HG02938 (cell line): ENCODE data around the gene DIP2C.

Experiments
- ATAC-seq: cut with Tn5 transposase; IDR thresholded peaks from one replicate; pipeline ENCODE4 v1.9.1; 2021; ENCODE audit warnings: mild to moderate bottlenecking, moderate library complexity; ENCODE audit not compliant: unreplicated experiment

The DIP2C gene

DNA sequence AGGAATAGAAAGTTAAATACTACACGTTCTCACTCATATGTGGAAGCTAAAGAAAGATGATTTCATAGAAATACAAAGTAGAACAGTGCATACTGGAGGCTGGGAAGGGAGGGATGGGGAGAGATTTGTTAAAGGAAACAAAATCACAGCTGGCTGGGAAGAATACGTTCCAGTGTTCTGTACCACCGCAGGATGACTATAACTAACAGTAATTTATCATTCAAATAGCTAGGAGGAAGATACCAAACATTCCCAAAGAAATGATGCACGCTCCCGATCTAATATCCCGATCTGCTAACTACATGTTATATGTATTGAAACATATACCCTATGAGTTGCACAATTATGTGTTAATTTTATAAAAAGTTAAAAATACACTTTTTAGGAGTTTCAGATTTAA lies 391.9 kb downstream of the DIP2C start:
- no peak for ATAC-seq

DNA sequence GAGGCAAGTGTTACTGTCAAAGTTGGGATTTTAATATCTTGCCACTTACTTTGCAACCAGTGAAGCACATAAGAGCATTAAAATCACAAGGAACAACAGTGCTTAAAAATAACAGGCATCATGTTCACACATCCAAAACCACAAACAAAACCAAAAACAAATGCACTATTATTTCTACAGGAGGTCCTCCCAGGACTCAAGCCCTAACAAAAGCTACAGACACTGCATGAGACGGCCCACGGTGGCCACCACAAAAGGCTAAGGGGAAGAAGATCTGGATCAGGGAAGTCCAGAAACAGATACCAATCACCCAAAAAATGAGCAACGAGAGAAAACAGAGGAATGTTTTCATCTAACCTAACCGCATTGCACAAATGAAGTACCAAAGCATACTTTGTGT lies 395.8 kb downstream of the DIP2C start:
- ATAC-seq: no peak

DNA sequence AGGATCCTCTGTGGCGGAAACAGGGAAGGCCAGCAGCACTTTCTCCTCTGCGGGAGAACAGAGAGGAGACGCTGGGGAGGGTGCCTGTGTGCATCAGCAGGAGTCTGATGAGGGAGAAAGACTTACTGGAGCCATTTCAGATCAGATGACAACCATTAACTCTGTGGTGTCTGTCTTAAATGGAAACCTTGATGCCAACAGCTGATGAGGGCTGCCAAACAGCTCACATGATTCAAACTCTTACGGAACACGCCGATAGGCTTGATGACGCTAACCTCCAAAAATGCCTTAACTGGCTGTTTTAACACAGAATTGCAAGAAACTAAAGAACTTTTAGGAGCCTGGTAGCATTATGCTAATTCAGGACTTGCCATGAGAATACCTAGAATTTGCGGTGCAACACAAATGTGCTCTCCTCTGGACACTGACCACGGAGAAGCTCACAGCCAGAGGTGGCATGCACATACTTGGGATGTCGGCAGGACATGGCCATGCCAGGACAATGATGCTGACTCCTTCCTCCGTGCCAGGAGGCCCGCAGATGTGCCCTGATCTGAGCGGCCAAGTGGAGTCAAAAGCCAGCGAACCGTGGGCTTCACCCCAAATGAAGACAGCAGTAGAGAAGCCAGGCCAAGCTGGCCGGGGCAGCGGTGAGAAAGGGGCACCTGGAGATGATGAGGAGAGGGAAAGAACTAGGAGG lies 399.3 kb downstream of the DIP2C start:
- no peak for ATAC-seq

DNA sequence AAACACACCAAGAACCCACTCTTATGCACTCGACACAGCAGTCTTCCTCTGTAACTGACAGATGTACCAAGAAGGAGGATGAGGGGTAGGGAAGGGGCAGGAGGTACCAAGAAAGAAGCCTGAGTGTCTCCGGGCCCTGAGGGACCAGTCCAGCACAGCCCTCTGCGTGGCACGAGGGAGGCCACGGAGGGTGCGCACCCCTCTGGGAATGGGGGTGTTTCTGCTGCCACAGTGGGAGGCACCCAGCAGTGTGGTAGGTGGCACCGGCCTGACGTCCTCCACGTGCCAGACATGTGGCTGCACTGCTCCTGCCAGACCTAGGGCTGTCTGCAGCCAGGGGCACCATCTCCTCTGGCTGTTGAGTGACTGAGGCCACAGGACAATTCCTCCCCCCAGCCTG lies 399.9 kb downstream of the DIP2C start:
- no peak for ATAC-seq

DNA sequence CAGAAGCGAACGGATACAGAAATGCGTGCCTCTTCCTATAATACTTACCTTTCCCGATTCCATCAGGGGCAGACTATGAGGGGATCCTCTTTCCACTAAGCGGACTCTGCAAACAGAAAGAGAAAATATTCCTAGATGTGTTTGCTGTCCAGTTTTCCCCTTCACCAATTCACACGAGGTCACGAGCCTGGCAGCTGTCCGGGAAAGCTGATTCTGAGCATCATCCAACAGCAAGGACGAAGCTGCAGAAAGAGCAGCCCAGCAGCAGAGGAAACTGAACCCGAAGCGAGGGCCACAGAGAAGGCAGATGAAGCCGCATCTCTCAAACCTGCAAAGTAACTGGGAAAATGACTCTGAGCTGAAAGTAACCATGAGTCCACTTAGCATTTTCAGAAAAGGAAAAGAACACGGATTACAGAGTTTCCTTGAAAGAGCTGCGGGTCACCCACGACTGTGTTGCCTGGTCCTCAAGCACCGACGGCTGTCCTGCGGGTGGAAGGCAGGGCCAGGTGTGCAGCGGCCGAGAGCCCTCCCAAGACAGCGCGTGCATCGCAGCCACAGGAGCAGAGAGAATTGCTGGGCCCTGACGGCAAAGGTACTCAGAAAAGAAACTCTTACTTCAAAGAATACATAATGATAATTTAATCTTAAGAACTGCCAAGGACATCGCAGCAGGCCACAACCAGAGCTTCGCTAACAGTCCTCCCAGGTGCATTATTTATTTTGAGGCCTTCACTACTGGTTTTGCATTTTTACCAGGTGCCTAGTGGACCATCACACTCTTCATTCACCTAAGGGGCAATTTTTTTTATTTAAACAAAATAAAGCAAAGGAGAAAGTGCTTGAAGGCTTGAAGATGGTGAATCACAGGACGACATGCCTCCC lies 400.9 kb downstream of the DIP2C start:
- no peak for ATAC-seq

DNA sequence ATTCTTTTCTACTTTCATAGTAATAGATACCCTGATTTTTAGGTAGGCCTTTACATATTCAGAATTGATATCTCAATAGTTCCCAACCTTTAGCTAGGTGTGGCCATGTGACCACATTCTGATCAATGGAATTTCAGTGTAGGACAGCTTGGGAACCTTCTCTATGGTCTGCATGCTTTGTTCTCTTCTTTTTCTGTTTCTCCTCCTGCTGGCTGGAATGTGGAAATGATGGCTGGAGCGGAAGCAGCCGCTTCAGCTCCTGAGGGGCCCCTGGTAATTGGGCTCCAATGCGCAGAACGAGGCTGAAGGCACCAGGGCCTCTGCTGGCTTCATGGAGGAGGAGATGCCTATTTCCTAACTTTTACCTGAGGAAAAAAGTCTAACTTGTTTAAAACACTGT lies 401.7 kb downstream of the DIP2C start:
- no peak for ATAC-seq

DNA sequence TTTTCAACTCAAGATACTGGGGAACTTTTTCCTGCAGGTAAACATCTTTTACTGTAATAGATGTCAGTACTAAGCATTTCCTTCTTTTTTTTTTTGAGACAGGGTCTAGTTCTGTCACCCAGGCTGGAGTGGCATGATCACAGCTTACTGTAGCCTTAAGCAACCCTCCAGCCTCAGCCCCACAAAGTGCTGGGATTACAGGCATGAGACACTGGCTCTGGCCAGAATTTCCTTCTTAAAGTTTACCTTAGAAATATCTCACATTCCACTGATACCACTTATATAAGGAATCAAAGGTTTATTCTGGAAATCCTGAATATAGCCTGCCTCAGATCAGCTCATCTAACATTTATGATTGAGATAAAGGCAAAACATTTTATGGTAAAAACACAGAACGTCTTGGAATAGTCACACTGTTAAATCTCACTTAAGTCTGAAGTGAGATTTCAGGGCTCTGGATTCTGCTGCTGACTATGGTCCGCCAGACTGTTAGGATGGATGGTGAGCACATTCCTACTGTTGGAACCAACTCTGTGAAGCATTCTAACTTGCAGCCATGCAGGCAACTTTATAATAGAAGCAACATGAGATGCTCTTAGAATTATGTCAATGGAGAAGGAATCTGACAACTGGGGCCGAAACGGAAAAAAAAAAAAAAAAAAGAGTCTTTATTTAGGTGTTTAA lies 402.3 kb downstream of the DIP2C start:
- ATAC-seq: no peak

DNA sequence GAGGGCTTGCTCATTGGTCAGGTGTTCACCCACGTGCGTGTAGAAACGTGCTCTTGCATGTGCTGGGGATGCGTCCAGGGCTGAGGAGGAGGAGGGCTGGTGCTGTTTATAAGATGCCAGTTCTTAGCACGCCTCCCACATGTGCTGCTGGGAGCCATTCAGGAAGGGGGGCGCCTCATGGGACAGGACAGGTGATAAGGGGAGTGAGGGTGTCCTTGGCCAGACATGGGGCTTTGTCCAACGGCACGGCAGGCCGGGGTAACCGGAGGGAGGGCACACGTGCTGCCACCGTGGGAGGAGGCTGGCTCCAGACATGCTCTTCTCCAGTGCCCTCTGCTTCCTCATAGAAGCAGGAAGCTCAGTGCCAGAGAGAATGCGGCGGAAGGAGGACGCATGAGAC lies 404.3 kb downstream of the DIP2C start:
- no peak for ATAC-seq

DNA sequence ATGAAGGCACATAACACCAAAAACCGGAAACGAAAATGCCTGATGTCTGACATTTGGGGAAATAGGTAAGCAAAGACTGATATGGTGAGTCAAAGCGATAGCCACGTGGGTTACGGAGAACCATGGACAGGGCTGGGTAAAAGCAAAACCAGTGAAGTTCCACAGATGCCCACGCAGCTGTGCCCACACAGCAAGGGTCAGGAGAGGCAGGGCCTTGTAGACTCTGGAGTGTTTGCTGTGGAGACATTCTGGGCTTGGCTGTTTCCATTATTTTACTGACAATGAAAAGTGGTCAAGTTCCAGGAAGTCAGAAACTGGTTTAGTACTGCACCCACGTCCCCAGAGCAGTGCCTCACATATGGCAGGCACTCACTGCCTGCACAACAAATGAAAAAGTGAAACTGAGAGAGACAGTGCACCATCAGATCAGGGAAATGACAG lies 405.5 kb downstream of the DIP2C start:
- peak; percentile 93 for ATAC-seq

DNA sequence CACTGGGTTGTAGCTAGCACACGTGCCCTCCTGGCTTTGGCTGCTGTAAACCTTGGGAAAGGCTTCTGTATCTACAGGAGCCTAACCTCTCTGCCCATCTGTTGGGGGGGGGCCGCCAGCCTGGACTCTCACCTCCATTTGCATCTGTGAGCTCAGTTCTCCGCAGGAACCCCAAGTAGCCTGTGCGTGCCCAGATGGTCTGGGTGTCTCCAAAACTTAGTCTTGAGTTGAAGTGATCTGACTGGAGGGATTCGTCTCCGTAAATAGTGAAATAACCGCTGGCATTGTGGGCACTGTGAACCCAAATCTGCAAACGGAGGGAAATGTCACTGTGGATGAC lies 406.4 kb downstream of the DIP2C start:
- ATAC-seq: no peak

DNA sequence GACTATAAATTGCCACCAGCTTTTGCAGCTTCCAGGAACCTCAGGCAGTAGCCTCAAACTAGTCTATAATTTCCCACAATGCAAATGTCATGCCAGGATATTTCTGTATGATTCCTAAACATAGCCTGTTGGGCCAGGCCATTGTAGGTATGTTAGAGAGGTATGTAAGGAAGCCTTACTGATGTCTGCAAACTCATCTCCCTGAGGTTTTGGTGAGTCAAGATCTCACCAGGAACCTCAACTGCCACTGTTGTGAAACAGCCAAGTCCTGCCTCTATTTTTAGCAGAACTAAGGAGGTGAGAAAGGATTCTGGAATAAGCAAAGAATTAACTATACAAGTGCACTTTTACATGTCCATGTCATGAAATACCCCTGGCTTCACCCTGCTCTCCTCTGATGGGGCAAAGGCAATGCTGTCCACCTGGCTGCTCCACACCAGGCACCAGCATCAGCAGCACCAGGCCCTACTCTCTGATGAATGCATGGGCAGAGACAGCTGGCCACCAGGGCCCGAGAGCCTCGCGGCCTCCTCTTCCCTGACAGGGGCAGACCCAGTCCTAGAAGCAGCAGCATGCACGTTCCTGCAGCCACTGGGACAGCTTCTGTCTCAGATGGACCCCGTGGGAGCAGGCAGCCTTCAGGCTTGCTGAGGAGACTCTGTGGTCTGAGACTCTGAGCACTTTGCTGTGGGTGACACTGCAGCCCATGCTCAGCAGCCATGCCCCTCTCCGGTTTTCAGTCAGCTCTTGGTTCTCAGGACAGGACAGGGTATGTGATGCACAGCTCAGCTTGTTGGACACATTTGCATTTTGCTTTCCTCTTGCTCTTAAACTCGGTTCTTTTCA lies 407.0 kb downstream of the DIP2C start:
- no peak for ATAC-seq

DNA sequence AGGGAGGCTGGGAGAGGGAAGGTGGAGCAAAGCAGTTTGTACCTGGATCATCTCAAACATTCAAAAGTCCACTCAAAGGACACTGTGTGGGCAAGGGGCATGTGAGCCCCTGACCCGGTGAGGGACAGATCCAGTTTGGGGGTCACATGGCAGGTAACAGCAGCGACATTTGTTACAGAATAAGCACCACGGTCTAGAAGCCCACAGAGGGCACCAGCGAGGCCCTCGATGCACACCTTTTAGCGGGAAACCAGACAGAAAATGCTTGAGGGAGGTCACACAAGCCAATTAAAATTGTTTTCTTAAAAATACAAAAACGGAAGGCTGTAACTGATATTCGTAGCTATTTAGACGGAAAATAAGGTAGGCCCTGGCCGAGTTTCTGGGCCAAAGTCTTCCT lies 409.8 kb downstream of the DIP2C start:
- ATAC-seq: no peak

DNA sequence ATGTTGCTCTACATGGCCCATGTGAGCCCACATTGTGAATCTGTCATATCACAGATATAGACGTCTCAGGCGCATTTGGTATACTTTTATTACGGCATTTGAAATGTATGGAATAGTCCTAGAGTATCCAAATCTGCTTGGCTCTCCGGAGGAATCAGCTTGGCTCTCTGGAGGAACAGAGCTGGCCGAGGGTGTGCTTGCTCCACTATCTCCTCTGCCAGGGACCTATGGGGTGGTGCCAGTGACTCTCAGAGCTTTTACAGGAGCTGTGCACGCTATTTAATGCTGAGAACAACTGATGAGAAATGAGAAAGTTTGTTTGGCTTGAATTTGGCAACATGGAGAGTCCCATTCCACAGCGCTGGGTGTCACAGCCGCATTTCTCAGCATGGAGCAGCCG lies 410.2 kb downstream of the DIP2C start:
- no peak for ATAC-seq

DNA sequence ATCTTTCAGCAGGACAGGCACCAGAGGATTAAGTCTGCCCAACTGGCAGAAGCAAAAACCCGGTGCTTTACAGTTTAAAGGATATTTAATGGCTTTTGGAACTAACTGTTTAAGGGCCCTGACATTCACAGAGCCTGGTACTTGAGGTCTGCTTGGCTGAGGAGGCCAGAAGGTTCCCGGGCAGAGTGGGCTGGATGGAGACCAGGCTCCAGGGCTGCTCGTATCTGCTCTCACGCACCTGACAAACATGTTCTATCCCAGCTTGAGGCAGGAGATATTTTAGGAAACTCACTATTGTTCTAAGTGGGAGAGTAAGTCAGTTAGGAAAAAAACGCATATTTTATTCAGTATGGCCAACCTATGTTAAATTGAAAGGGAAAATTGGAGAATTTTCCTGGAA lies 410.8 kb downstream of the DIP2C start:
- no peak for ATAC-seq

DNA sequence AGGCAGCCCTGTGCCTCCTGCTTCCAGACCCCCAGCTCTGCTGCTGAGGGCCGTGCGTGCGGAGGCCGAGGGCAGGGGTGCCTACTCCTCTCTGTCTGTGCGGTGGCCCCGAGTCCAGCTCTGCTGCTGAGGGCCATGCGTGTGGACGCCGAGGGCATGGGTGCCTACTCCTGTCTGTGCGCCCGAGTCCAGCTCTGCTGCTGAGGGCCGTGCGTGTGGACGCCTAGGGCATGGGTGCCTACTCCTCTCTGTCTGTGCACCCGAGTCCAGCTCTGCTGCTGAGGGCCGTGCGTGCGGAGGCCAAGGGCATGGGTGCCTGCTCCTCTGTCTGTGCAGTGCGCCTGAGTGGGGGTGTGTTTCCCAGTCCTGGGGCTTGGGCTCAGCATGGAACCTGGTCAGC lies 411.5 kb downstream of the DIP2C start:
- ATAC-seq: no peak

DNA sequence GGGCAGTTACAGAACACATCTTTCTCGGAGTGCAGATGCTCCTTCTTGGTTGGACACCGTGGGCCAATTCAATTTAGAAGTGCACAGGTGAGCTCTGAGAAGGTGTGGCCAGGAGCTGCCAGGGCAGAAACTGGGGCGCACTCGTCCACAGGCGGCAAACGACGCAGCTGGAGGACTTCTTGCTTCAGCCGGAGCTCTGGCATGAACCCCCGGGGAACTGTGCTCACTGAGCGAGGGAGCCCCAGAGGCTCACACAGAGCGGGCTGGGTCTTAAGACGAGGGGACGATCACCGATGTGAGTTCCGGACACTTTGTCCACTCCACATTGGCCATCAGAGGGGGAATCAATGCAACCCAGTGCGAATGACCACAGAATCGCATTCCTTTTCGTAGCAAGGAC lies 413.8 kb downstream of the DIP2C start:
- no peak for ATAC-seq

DNA sequence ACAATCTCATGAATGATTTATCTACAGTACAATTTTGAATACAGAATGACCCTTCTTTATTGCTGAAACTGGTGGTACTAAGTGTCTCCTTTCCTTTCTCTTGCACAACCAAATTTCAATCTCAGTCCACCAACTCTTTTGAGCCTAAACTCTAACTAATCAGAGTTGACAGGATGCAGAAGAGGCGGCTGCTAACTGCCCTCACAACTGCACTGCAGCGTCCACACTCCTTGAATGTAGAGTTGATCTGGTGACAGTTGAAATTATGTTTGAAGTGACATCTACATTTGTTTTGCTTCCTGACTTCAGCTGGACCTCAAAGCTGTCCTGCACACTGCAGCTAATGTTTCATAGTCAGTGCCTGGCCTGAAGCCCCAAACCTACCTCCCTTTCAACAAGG lies 414.6 kb downstream of the DIP2C start:
- ATAC-seq: no peak

DNA sequence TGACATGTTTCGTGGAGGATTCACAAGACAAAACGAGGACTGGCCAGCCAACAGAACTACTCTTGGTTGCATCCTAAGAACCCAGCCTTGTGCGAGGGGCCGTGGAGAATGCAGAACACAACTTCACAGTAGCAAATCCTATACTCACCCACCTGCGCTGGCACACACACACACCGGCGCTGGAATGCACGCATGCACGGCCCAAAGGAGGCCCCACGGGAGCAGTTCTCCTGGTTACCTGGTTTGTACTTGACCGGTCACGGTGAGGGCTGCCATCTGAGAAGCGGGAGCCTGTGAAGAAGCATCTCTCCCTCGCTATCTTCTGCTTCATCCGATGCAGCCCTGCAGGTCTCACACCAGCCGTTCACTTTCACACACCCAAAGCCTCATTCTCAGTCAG lies 416.4 kb downstream of the DIP2C start:
- ATAC-seq: no peak

DNA sequence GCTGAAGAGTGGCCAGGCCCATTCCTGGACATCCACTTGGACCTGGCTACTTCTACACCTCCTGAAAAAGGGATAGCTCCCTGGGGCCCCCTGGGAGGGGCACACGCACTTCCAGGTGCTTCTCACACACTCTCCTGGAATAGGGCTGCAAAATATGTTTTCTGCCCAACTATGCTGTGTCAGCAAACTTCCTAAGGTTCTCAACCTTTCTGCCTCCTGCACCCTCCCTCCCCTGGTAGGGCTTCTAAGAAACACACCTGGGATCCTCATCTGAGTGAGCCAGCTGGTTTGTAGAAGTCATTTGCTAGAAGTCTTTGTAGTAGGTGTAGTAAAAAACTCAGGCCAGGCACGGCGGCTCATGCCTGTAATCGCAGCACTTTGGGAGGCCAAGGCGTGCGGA lies 417.7 kb downstream of the DIP2C start:
- no peak for ATAC-seq

DNA sequence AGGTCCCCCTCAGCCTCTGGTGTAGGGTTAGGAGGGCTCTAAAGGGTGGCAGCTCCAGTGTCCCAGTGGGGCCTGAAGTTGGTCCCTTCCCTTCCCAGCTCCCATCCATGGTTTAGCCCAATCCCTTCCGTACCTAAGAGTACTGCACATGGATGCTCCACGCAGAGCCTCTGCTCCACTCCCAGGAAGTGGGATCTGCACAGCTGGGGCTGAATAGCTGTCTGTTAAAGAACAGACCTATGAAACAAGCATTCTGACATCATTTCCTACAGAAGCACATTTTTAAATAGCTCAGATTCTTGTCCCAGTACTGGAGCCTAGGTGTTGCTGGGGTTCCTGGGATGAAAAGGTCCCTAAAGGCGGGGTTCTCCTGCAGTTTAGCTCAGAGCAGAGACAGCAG lies 418.3 kb downstream of the DIP2C start:
- no peak for ATAC-seq

DNA sequence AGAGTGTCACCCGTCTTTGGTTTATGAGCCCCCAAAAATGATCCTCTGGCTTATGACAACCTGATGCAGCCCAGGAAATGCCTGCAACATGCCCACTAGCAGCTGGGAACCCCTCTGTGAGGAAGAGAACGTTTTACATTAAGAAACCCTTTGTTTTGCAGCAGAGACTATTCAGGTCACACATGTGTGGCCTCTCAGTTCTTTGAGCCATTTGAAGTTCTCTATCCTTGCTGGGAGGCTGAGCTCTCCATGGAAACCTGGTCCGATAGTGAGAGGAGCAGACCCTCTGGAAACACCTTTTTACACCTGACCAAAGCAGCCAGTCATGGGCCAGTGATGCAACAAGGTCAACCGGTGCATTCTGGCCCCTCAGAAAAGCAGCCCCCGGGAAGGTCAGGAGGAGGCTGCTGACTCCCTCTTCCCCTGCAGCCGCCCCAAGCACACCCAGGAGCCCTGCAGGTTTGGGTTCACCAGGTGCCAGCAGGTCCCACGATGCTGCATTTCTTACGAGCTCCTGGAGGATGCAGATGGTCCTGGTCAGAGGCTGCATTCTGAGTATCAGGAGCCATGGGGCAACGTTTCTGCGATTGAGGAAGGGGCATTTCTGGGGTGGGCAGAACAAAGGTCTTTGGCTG lies 419.9 kb downstream of the DIP2C start:
- ATAC-seq: no peak
